DND-41 (cell line): Measurements from ENCODE around the gene MALAT1.

Experiments used
- EZH2 ChIP-seq: IDR thresholded peaks from 3 replicates; pipeline ENCODE4 v1.6.1; 2012; ENCODE audit warnings: borderline replicate concordance, low read depth, mild to moderate bottlenecking, moderate library complexity, low read length, inconsistent platforms; ENCODE audit not compliant: severe bottlenecking
- TF ChIP-seq, protein P1 (sequence below): IDR thresholded peaks from 2 replicates; pipeline ENCODE4 v1.5.1; 2012; ENCODE audit warnings: borderline replicate concordance, low read length, moderate library complexity, mild to moderate bottlenecking; ENCODE audit not compliant: poor library complexity, severe bottlenecking; ENCODE audit errors: extremely low read depth

DNA sequence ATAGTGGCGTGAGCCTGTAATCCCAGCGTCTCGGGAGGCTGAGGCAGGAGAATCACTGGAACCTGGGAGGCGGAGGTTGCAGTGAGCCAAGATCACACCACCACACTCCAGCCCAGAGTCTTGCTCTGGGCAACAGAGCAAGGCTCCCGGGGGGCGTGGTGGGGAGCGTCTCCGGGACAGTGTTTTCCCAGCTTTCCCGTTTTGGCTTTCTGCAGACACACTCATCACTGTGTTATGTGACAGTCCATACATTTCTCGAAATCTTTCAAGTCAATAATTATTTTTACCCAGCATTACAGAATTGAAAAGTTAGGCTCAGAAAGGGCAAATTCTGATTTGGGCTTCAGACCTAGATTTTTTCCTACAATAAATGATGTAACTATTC lies 44.5 kb upstream of the MALAT1 start:
- TF ChIP-seq, protein P1, sequence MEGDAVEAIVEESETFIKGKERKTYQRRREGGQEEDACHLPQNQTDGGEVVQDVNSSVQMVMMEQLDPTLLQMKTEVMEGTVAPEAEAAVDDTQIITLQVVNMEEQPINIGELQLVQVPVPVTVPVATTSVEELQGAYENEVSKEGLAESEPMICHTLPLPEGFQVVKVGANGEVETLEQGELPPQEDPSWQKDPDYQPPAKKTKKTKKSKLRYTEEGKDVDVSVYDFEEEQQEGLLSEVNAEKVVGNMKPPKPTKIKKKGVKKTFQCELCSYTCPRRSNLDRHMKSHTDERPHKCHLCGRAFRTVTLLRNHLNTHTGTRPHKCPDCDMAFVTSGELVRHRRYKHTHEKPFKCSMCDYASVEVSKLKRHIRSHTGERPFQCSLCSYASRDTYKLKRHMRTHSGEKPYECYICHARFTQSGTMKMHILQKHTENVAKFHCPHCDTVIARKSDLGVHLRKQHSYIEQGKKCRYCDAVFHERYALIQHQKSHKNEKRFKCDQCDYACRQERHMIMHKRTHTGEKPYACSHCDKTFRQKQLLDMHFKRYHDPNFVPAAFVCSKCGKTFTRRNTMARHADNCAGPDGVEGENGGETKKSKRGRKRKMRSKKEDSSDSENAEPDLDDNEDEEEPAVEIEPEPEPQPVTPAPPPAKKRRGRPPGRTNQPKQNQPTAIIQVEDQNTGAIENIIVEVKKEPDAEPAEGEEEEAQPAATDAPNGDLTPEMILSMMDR = no peak
- TF ChIP-seq EZH2 = no peak
